ENCODE data around the gene MCRS1.

DNA sequence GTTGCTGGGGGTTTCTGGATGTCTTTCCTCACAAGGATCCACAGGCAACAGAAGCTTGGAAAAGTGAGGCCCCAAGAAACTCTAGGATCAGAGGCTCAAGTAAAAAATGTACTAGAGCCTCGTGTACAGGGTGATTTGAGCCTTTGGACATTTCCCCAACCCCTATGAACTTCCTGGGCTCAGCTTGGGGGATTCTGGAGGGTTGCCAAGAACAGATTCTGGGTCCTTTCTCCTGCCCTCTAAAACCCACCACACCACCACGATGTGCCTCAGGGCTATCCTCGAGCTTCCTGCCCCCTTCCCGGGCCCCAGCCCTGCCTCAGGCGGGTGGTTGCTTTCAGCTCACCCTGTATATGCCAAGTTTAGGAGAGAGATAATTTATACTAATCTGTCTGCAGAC, 36.9 kb upstream of the MCRS1 start:
- TF ChIP-seq, protein P1, sequence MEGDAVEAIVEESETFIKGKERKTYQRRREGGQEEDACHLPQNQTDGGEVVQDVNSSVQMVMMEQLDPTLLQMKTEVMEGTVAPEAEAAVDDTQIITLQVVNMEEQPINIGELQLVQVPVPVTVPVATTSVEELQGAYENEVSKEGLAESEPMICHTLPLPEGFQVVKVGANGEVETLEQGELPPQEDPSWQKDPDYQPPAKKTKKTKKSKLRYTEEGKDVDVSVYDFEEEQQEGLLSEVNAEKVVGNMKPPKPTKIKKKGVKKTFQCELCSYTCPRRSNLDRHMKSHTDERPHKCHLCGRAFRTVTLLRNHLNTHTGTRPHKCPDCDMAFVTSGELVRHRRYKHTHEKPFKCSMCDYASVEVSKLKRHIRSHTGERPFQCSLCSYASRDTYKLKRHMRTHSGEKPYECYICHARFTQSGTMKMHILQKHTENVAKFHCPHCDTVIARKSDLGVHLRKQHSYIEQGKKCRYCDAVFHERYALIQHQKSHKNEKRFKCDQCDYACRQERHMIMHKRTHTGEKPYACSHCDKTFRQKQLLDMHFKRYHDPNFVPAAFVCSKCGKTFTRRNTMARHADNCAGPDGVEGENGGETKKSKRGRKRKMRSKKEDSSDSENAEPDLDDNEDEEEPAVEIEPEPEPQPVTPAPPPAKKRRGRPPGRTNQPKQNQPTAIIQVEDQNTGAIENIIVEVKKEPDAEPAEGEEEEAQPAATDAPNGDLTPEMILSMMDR (IDR thresholded peaks at IDR 0.05), result no peak
- TF ChIP-seq POLR2A (IDR thresholded peaks at IDR 0.05), result no peak

Measured in thyroid gland (tissue), 4 donors.